HG03066 (cell line): Measurements from ENCODE around the gene PTPRQ.

Experiments
- ATAC-seq: cut with Tn5 transposase; IDR thresholded peaks from one replicate; pipeline ENCODE4 v1.9.1; 2021; ENCODE audit warnings: low read depth; ENCODE audit not compliant: unreplicated experiment

Gene PTPRQ

GRCh38 chr12:80549298-80549697, 105.3 kb downstream of the PTPRQ start:
- ATAC-seq: no peak

- ATAC-seq: no peak
Observed at GRCh38 chr12:80551897-80552296, 107.9 kb downstream of the PTPRQ start.

DNA sequence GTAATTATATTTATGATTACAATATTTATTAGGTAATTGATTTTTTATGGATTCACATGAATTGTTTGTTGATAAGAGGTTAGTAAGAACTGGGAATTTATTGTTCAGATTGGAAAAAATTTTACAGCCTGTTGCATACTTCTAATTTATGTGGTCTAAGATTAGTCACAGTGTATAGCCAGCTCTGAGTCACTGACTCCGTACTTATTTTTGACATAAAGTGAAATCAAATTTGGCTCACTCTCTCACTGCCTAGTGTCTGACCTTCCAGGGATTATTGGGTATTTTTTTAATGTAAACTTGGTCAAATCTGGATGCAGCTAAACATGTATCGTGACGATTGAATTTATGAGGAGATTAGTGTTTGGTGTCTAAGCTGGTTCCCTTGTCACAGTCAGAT, 109.3 kb downstream of the PTPRQ start:
- ATAC-seq: no peak

- no peak for ATAC-seq
Observed at GRCh38 chr12:80556566-80556965, 112.5 kb downstream of the PTPRQ start.

DNA sequence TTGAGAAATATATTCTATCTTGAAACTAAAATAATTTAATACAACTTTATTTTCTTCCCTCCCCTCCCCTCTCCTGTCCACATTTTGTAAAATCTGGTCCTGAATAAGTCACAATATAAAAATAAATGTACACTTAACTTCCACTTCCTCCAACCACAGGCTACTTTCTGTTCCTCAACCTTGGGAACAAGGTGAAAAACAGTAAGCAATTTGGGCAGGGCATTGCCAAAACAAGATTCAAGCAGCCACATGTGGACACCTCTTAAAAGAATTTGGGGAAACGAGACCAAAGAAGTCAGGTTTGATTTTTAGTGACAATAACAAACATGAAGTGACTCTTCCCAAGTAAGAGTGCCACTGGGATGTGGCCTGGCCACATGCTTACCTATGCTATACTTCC, 115.7 kb downstream of the PTPRQ start:
- no peak for ATAC-seq

GRCh38 chr12:80565271-80565670, 121.2 kb downstream of the PTPRQ start:
- ATAC-seq: no peak

- ATAC-seq: no peak
Observed at GRCh38 chr12:80567401-80567800, 123.4 kb downstream of the PTPRQ start.

DNA sequence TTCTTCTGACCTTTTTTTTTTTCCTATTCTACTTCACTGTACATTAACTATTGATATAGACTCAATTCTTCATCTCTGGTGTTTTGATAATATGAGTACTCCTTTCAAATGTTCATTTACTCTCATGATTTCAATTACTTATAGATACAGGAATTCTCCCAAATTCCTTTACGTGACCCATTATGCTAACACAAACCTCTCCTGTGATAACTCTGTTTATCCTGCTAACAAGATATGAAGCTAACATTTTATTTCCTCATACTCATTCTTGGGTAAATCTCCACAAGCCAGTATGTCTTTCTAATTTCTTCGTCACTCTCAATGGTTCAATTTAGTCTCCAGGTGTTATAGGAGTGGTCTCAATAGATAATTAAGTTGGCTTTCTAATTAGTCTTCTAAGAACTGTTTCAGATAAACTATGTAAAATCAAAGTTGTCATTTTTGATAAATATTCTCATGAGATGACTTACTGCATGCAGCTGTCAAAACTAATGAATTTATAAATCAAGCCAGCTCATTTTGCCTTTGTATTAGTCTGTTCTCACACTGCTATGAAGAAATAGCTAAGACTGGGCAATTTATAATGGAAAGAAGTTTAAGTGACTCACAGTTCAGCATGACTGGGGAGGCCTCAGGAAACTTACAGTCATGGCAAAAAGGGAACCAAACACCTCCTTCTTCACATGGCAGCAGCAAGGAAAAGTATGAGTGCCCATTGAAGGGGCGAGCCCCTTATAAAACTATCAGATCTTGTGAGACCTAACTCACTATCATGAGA, 132.8 kb downstream of the PTPRQ start:
- ATAC-seq: no peak

GRCh38 chr12:80580254-80580653, 136.2 kb downstream of the PTPRQ start:
- ATAC-seq: no peak

DNA sequence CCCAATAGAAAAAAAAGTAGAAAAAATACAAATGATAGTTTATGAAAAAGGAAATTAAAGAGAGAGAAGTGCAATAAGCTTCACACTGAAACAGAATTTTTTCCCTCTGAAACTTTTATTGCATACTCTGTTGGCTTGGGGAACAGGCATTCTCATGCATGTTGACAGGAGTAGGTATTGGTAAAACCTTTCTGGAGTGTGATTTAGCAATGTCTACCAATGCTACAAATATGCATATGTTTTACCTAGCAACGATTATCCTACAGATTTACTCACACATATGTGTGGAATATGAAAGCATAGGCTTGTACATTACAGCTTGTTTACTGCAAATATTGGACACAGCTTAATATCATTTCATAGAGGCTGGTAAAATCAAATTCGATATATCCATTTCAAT, 137.7 kb downstream of the PTPRQ start:
- ATAC-seq: no peak

GRCh38 chr12:80582431-80582830, 138.4 kb downstream of the PTPRQ start:
- no peak for ATAC-seq

DNA sequence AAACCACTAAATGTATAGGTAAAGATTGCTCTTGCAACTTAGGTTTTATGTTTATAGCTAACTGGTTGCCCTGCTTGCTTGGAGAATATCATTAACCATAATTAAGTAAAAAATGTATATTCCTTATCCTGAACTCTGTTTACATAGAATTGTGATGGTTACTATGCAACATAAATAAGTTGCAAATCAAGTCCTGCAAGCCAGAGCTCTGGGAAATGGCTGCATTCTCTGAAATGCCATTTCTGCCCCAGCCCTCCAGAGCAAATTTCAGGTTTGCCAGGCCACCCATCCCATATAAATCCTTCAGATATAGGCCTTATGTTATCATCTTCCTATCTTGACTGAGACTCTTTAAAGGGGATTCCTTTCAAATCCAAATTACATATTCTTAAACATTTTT, 145.0 kb downstream of the PTPRQ start:
- ATAC-seq: no peak

- ATAC-seq: no peak
Observed at GRCh38 chr12:80590085-80590484, 146.1 kb downstream of the PTPRQ start.

DNA sequence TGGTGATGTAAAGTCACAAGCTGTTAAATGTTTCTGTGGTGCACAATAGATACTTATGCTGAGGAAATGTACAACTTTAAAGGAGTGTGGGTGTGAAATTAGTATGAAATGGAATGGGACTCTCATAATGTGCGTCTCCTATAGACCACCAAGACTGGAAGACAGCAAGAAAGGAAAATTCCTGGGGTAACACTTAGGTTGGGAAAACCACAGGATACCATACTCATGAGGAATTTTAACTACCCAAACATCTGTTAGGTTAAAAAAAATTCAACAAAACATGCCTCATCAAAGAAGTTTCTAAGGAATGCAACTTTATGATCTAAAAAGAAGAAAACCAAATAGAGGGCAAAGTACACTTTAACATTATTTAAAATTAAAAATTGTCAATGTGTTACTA, 149.7 kb downstream of the PTPRQ start:
- no peak for ATAC-seq

GRCh38 chr12:80596509-80596908, 152.5 kb downstream of the PTPRQ start:
- ATAC-seq: no peak

DNA sequence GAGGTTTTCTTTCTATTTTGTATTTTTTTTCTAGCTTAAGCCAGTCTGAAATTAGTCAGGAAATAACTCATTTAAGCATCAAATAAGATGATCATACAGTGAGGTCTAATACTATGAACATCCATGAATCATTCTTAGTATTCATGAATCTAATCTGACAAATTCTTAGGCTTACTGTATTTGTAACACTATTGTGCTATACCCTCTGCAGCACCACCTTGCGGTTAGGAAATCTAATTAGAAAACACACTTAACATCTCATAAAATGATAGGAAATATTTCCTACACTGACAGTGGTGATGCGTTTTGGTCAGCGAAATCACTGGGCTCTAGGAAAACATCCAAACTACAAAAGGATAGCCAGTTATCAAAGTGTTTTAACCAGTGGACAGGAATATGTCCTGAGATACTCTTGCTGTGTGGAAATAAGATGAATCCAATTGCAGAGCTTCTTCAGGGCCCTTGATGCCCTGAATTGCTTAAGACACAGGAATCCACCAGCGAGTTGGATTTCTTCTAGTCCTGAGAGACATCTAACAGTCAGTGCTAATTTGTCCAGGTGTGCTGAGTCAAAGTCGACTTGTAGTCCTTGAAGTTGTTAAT, 154.1 kb downstream of the PTPRQ start:
- no peak for ATAC-seq

- no peak for ATAC-seq
Observed at GRCh38 chr12:80602455-80602854, 158.4 kb downstream of the PTPRQ start.

- ATAC-seq: no peak
Observed at GRCh38 chr12:80607361-80608135, 163.5 kb downstream of the PTPRQ start.

GRCh38 chr12:80617733-80618132, 173.7 kb downstream of the PTPRQ start:
- ATAC-seq: no peak

DNA sequence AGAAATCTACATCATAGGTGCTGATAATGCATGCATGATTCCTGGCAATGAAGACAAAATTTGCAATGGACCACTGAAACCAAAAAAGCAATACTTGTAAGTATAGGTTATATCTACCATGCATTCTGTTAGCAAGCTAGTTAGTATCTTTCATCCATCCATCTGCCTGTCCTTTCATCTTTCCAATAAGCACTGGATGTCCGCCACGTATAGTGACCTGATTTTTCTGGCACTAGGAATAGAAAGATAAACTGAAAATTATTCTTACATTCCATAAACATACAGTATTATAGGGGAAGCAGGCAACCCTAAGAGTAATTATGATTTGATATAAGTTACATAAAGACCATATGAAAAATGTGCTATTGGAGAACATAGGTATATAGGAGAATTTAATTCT, 176.2 kb downstream of the PTPRQ start:
- no peak for ATAC-seq

GRCh38 chr12:80622271-80622670, 178.2 kb downstream of the PTPRQ start:
- ATAC-seq: no peak

GRCh38 chr12:80625051-80625450, 181.0 kb downstream of the PTPRQ start:
- no peak for ATAC-seq
